Stimulated activated CD4-positive, alpha-beta T cell treated with anti-CD3 and anti-CD28 coated beads, Interleukin-2, amount 100 ng/mL, for 4 hours (primary cell): ENCODE data around the gene MMP17.

Experiments used
- DNase-seq: peaks from one replicate; pipeline ENCODE4 v3.0.0-alpha.2; 2020; ENCODE audit warnings: low read depth

The MMP17 gene

GRCh38 chr12:131827961-131828534, at the start of gene MMP17:
Gene MMP17 (plus strand): TSS chr12:131828393. CDS start chr12:131828495, 102 bp downstream.
- no peak for DNase-seq

GRCh38 chr12:131779027-131779426, 49.2 kb upstream of the MMP17 start:
- no peak for DNase-seq

GRCh38 chr12:131782061-131782460, 46.1 kb upstream of the MMP17 start:
- DNase-seq, result no peak

GRCh38 chr12:131783915-131784541, 44.2 kb upstream of the MMP17 start:
- no peak for DNase-seq

- no peak for DNase-seq
Observed at GRCh38 chr12:131784909-131785762, 43.1 kb upstream of the MMP17 start.

GRCh38 chr12:131785763-131786330, 42.3 kb upstream of the MMP17 start:
- DNase-seq, result no peak

- DNase-seq, result no peak
Observed at GRCh38 chr12:131786331-131786730, 41.9 kb upstream of the MMP17 start.

- DNase-seq, result no peak
Observed at GRCh38 chr12:131787143-131787660, 41.0 kb upstream of the MMP17 start.

GRCh38 chr12:131788070-131788469, 40.1 kb upstream of the MMP17 start:
- no peak for DNase-seq

GRCh38 chr12:131789638-131790037, 38.6 kb upstream of the MMP17 start:
- no peak for DNase-seq

GRCh38 chr12:131793243-131794022, 34.8 kb upstream of the MMP17 start:
- DNase-seq, result no peak

GRCh38 chr12:131794061-131794460, 34.1 kb upstream of the MMP17 start:
- no peak for DNase-seq

- no peak for DNase-seq
Observed at GRCh38 chr12:131794573-131794972, 33.6 kb upstream of the MMP17 start.

- no peak for DNase-seq
Observed at GRCh38 chr12:131795064-131795463, 33.1 kb upstream of the MMP17 start.

GRCh38 chr12:131795690-131796410, 32.3 kb upstream of the MMP17 start:
- no peak for DNase-seq

GRCh38 chr12:131796411-131796736, 31.8 kb upstream of the MMP17 start:
- DNase-seq, result no peak

GRCh38 chr12:131796754-131797587, 31.2 kb upstream of the MMP17 start:
- DNase-seq, result no peak

GRCh38 chr12:131797588-131797934, 30.6 kb upstream of the MMP17 start:
- no peak for DNase-seq

- DNase-seq, result no peak
Observed at GRCh38 chr12:131799195-131799594, 29.0 kb upstream of the MMP17 start.

GRCh38 chr12:131799828-131800593, 28.2 kb upstream of the MMP17 start:
- no peak for DNase-seq
